A673 (cell line): ENCODE measurements around the gene RPP25L. TPM values are rescaled to one million over a fixed set of nuclear protein-coding genes. Genes with fewer than 3 reads are reported as not detected.

Experiments
- Bru-seq: library from RNA; stranded (reverse); fragments of 400-500 nt; gene quantifications from one replicate; lab custom pipeline; 2021; lab: Mats Ljungman, UMichigan
- BruChase-seq, 2 experiments: library from RNA; stranded (reverse); fragments of 400-500 nt; gene quantifications; one replicate each; lab custom pipeline; 2021; lab: Mats Ljungman, UMichigan
- BruUV-seq: library from RNA; stranded (reverse); fragments of 400-500 nt; replicated peaks from 2 replicates; lab custom pipeline; 2021; lab: Mats Ljungman, UMichigan
- CTCF ChIA-PET: fragments of 300-600 bp; sonication (Branson Sonifier 250); formaldehyde crosslinking; loops from one replicate; lab custom pipeline; 2022; ENCODE audit warnings: antibody characterized with exemption; lab: Charles Lee
- POLR2A ChIA-PET: fragments of 300-600 bp; sonication (Branson Sonifier 250); formaldehyde crosslinking; loops from one replicate; lab custom pipeline; 2022; ENCODE audit warnings: antibody characterized with exemption; ENCODE audit not compliant: low non-redundant PET; lab: Charles Lee
- DNase-seq: peaks from one replicate; pipeline ENCODE4 v3.0.0-alpha.2; 2015; ENCODE audit warnings: low spot score
- H3K27ac ChIP-seq: fragments of 200-600 bp; sonication (generic); 2 replicates; pipeline ENCODE4 v1.5.1; 2016; ENCODE audit warnings: mixed run types, low read depth, mild to moderate bottlenecking, mixed read lengths, antibody characterized with exemption, low read length; ENCODE audit not compliant: poor library complexity, severe bottlenecking
- H3K27me3 ChIP-seq: fragments of 200-600 bp; sonication (generic); replicated peaks from 2 replicates; pipeline ENCODE4 v1.6.1; 2017; ENCODE audit warnings: mixed run types, low read depth, mild to moderate bottlenecking, mixed read lengths, antibody characterized with exemption, low read length; ENCODE audit not compliant: insufficient read depth, poor library complexity
- H3K36me3 ChIP-seq: fragments of 200-600 bp; sonication (generic); 2 replicates; pipeline ENCODE4 v1.6.1; 2016; ENCODE audit warnings: mixed run types, mild to moderate bottlenecking, mixed read lengths, antibody characterized with exemption, low read length; ENCODE audit not compliant: insufficient read depth, poor library complexity, severe bottlenecking
- H3K4me1 ChIP-seq: fragments of 200-600 bp; sonication (generic); 2 replicates; pipeline ENCODE4 v1.6.1; 2017; ENCODE audit warnings: mixed run types, mild to moderate bottlenecking, mixed read lengths, antibody characterized with exemption, low read length; ENCODE audit not compliant: insufficient read depth, poor library complexity, severe bottlenecking
- H3K4me3 ChIP-seq: fragments of 200-600 bp; sonication (generic); 2 replicates; pipeline ENCODE4 v1.5.1; 2016; ENCODE audit warnings: low read depth, mixed run types, mild to moderate bottlenecking, mixed read lengths, low read length; ENCODE audit not compliant: poor library complexity, severe bottlenecking
- H3K9me3 ChIP-seq: fragments of 200-600 bp; sonication (generic); 2 replicates; pipeline ENCODE4 v1.6.1; 2016; ENCODE audit warnings: mixed run types, low read depth, mild to moderate bottlenecking, mixed read lengths, antibody characterized with exemption, low read length; ENCODE audit not compliant: poor library complexity, severe bottlenecking
- EZH2 ChIP-seq: fragments of 200-600 bp; sonication (generic); IDR thresholded peaks from 2 replicates; pipeline ENCODE4 v1.6.1; 2017; ENCODE audit warnings: borderline replicate concordance, low read depth, mild to moderate bottlenecking, mixed read lengths, antibody characterized with exemption, low read length; ENCODE audit not compliant: poor library complexity, severe bottlenecking
- intact Hi-C: fragments of 100-400 bp; cut with micrococcal nuclease; formaldehyde crosslinking; loops from one replicate; pipeline ENCODE4 v1.10.0; 2022; ENCODE audit not compliant: unreplicated experiment
- long read RNA-seq: library from polyadenylated mRNA; stranded (forward); transcript quantifications from one replicate; pipeline ENCODE4 v2.0.0, GENCODE V29; 2022
- total RNA-seq: library from RNA; stranded (reverse); gene quantifications from 2 replicates; pipeline ENCODE4 v1.2.3, GENCODE V29; 2021
- TF ChIP-seq, protein P1 (sequence below): fragments of 300-800, 200-600 bp; sonication (generic); conservative IDR thresholded peaks from 2 replicates; pipeline ENCODE4 v1.5.1; 2017; ENCODE audit warnings: low read depth, mild to moderate bottlenecking, antibody characterized with exemption, low read length, moderate library complexity, mixed read lengths

The RPP25L gene, protein sequence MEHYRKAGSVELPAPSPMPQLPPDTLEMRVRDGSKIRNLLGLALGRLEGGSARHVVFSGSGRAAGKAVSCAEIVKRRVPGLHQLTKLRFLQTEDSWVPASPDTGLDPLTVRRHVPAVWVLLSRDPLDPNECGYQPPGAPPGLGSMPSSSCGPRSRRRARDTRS
- total RNA-seq (19.7 and 31.6 TPM in 2 replicates), Bru-seq, nascent RNA (percentile 56 among the genes with signal in this experiment), BruChase-seq, experiment 1, labeled RNA remaining after a 2-hour chase (percentile 65 among the genes with signal in this experiment), BruChase-seq, experiment 2, labeled RNA remaining after a 6-hour chase (percentile 67 among the genes with signal in this experiment)
- long read RNA-seq, transcript RPP25L-202 (2 exons, 888 nt) = major isoform, 16 of 25 reads
- long read RNA-seq, transcript RPP25L-201 (2 exons, 1,092 nt) = minor isoform, 6 of 25 reads
- long read RNA-seq, partial matches to known transcripts = 0 of 25 reads
- long read RNA-seq, other reads (novel, unspliced or antisense) = 3 of 25 reads

DNA sequence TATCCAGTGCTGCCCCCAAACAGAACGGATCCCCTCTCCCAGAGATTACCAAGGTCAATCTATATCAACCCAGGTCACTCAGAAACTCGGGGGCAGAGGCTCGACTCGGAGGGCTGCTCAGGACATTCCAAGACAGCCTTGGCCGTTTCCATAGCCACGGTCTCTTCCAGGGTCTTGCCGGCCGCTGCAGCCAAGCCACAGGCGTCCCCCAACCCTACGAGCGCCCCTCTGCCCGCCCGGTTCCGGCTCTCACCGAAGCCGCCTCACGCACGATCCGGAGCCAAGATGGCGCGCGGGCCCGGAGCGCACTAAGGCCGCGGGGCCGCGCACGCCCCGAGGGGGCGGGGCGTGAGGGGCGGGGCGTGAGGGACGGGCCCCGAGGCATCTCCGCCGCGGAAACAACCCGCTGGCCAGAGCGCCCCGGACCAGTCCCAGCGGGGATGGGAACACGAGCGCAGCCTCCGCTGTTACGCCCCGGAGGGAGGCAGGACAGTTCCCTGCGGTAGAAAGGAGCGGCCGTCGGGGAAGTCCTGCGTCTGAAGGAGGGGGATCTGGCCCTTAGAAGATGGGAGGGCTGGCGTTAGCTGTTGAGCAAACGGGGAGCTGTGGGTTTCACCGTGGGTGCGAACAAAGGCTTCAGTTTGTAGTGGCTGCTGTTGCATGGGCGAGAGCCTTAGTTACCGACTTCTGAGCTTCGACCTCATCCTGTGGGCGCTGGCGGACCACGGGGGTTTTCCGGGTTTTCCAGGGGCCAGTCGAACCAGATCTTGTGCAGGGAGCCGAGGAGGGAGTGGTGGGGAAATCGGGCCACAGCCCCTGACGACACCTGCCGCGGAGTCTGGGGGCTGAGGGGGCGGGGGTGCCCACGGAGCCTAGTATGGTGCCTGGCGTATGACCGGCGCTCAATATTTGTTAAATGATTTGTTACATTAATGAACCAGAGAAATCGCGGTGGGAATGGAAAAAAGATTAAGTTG lies at the start of gene RPP25L:
Gene RPP25L, minus strand, starts transcription at position 287 of the 977 bp plus-strand sequence. CDS start 801 bp downstream, outside the sequence.
- Histone ChIP-seq H3K4me1 (peaks cover 3% of the 10 kb centered on the region), H3K27me3 (no peaks in the 10 kb centered on the region), H3K4me3 (peak within 1 kb of the TSS; percentile 91), H3K36me3 (peaks cover 3% of the 10 kb centered on the region), H3K27ac (peak within 1 kb of the TSS; percentile 96), H3K9me3 (no peaks in the 10 kb centered on the region)
- no TSS peak for BruUV-seq
- DNase-seq = peak; percentile 93
- CTCF ChIA-PET = interaction anchor here (0.8 to 1.3 kb wide), 3 partner anchors 21 to 35 kb away, joined by 3 to 5 read pairs (median 3); partner anchors contain the start of gene GALT
- intact Hi-C loops = loop anchor here (2.0 kb wide), 1 partner anchor 23 kb away; no protein-coding TSS in a partner anchor
- TF ChIP-seq, protein P1, sequence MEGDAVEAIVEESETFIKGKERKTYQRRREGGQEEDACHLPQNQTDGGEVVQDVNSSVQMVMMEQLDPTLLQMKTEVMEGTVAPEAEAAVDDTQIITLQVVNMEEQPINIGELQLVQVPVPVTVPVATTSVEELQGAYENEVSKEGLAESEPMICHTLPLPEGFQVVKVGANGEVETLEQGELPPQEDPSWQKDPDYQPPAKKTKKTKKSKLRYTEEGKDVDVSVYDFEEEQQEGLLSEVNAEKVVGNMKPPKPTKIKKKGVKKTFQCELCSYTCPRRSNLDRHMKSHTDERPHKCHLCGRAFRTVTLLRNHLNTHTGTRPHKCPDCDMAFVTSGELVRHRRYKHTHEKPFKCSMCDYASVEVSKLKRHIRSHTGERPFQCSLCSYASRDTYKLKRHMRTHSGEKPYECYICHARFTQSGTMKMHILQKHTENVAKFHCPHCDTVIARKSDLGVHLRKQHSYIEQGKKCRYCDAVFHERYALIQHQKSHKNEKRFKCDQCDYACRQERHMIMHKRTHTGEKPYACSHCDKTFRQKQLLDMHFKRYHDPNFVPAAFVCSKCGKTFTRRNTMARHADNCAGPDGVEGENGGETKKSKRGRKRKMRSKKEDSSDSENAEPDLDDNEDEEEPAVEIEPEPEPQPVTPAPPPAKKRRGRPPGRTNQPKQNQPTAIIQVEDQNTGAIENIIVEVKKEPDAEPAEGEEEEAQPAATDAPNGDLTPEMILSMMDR = no peak
- no peak for TF ChIP-seq EZH2
- POLR2A ChIA-PET = no interaction called here

DNA sequence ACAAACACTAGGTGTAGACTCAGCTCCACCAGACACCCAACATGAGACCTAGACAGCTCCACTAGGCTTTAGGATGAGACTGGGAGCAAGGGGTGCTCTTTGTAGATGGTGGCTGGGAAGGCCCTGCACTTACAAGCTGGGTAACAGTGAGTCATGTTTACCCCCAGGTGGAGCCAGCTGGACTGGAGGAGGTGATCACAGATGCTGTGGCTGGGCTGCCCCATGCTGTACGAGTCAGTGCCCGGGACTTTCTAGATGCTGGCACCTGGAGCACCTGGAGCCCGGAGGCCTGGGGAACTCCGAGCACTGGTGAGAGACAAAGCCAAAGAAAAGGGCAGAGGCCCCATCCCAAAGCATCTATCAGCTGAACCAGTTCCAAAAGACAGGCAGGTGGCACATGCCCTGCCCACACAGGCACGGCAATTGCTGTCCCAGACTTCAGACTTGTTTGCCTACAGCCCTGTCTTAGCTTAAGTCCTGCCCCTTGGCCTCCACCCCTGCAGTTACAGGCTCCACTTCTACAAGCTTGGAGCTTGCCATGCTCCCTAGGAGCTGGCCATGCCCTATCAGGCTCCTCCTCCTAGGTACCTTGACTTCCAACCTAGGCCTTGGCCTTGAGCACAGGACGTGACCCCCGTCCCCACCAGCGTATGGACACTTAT lies 47.8 kb upstream of the RPP25L start:
- TF ChIP-seq, protein P1 = no peak
- no peak for TF ChIP-seq EZH2
- ChIA-PET POLR2A (no interaction called here), CTCF (no interaction called here)
- Histone ChIP-seq H3K27me3 (no peaks in the 10 kb centered on the region), H3K36me3 (no peaks in the 10 kb centered on the region), H3K9me3 (no peaks in the 10 kb centered on the region), H3K27ac (no peak overlapping the region), H3K4me3 (no peak overlapping the region), H3K4me1 (peaks cover 8% of the 10 kb centered on the region)
- BruUV-seq = no TSS peak
- intact Hi-C loops = no loop called here
- DNase-seq = no peak

DNA sequence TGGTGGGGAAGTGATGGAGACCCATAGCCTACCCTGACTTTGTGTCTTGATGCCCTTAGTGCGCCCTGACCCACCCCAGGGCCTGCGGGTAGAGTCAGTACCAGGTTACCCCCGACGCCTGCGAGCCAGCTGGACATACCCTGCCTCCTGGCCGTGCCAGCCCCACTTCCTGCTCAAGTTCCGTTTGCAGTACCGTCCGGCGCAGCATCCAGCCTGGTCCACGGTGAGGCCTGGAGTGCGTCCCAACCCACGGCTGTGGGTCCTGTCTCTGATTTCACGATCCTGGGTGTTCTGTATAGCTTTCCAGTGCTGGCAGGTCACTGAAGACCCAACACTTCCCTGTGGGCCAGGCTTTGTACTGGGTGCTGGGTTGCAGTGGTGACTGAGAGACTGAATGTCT lies 46.6 kb upstream of the RPP25L start:
- POLR2A ChIA-PET = no interaction called here
- H3K27me3 ChIP-seq = no peaks in the 10 kb centered on the region
- H3K36me3 ChIP-seq = no peaks in the 10 kb centered on the region
- BruUV-seq = no TSS peak
- H3K9me3 ChIP-seq = no peaks in the 10 kb centered on the region
- H3K27ac ChIP-seq = no peak overlapping the region
- peaks cover 17% of the 10 kb centered on the region for H3K4me1 ChIP-seq
- intact Hi-C loops = no loop called here
- no peak for DNase-seq
- H3K4me3 ChIP-seq = no peak overlapping the region
- CTCF ChIA-PET = no interaction called here
- TF ChIP-seq, protein P1 = no peak
- TF ChIP-seq EZH2 = no peak
